Cardiac fibroblast (primary cell): ENCODE data around the gene OR6C3.
"Not testable (repeated sequence)": the region's sequence is repeated elsewhere in the genome, so short reads cannot be mapped to it uniquely, and the experiment has no call there.

Experiments
- DNase-seq, 2 donors: peaks; one replicate each; pipeline versions ENCODE4 v3.0.0 to v3.0.0-alpha.2; 2010; ENCODE audit warnings: low read depth in 2 of 2
- H3K4me3 ChIP-seq, 2 donors: replicated peaks in 1 of 2; 1 replicate in 1 of 2; 2 replicates in 1 of 2; pipeline ENCODE4 v1.5.1; 2011; ENCODE audit warnings: low read depth in 2 of 2, low read length in 2 of 2, mild to moderate bottlenecking in 2 of 2, moderate library complexity in 1 of 2
- TF ChIP-seq, protein P1 (sequence below): IDR thresholded peaks from one replicate; pipeline ENCODE4 v1.5.1; 2011; ENCODE audit warnings: low read depth, mild to moderate bottlenecking, low read length, inconsistent platforms

Gene OR6C3

DNA sequence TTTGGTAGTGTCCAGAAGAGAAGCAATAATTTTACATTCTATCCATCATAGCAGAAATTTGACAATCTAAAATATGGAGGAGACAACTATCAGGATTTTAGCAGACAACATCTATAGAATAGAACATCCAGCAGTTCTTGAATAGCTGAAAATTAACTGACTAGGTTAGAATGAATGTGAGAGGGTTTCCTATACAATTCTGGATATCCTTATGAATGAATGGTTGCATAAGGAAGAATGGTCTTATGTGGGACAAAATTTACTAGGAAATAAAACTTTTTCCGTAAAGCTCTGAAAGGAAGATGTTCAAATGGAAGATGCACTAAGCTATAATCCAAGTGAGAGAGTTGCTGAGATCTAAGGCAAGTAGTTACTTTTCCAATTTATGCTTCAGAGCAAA lies at the start of gene OR6C3:
TSS of gene OR6C3 (plus strand) at position 301 of the 400 bp plus-strand sequence. CDS start 955 bp downstream, outside the sequence.
- no peak for DNase-seq
- TF ChIP-seq, protein P1, sequence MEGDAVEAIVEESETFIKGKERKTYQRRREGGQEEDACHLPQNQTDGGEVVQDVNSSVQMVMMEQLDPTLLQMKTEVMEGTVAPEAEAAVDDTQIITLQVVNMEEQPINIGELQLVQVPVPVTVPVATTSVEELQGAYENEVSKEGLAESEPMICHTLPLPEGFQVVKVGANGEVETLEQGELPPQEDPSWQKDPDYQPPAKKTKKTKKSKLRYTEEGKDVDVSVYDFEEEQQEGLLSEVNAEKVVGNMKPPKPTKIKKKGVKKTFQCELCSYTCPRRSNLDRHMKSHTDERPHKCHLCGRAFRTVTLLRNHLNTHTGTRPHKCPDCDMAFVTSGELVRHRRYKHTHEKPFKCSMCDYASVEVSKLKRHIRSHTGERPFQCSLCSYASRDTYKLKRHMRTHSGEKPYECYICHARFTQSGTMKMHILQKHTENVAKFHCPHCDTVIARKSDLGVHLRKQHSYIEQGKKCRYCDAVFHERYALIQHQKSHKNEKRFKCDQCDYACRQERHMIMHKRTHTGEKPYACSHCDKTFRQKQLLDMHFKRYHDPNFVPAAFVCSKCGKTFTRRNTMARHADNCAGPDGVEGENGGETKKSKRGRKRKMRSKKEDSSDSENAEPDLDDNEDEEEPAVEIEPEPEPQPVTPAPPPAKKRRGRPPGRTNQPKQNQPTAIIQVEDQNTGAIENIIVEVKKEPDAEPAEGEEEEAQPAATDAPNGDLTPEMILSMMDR, result no peak
- no peak within 1 kb of the TSS for H3K4me3 ChIP-seq

DNA sequence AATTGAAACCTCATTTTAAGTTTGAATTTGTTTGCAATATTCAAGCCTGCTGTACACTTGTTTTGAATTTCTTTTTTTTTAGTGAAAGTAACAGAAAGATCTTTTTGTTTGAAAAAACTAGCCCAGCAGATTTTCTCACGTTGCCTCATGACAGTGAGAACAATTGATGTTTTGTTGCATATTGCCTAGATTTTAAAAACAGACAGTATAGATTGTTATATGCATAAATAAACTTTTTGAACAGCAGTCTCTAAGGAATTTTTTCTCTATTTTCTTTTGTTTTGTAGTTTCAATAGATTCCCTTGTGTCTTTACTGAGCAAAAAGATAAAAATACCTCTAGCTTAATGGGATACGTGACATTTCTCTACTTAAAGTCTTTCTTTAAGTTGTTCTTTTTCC lies 49.6 kb upstream of the OR6C3 start:
- H3K4me3 ChIP-seq, result no peak overlapping the region
- no peak for DNase-seq
- TF ChIP-seq, protein P1, result no peak

DNA sequence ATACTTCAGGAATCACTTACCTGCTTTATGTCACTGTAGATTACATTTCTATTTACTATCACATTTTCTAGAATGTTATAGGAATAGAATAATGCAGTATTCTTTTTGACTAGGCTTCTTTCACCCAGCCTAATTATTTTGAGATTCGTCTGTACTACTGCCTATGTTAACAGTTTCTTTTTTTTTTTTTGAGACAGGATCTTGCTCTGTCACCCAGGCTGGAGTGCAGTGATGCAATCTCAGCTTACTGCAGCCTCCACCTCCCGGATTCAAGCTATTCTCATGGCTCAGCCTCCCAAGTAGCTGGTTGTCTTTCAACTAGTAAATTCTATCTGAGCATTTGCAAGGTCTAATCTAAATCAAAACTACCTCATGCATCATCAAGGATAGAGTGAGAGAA lies 40.5 kb upstream of the OR6C3 start:
- no peak for DNase-seq
- TF ChIP-seq, protein P1, result no peak
- no peak overlapping the region for H3K4me3 ChIP-seq

DNA sequence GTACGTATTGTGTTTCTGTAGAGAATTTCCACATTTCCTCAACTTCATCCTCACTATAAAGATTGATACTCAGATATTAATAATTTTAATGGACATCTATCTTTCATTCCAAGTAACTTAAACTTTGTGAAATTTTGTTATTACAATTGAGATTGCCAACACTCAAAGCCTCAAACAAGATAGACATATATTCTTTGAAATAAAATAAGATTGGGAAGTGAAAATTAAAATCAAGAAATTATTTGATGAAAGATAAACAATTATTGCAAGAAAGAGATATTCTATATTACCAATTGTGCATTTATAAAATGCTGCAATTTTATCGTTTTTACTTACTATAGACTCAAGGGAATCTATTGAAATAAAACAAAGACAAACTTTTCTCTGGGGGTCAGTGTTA lies 34.1 kb upstream of the OR6C3 start, which contains the start of gene OR6C6:
TSS of gene OR6C6 (minus strand) at position 101 of the 400 bp plus-strand sequence. CDS start 1,337 bp downstream, outside the sequence.
- no peak within 1 kb of the TSS for H3K4me3 ChIP-seq
- TF ChIP-seq, protein P1, result no peak
- DNase-seq, result no peak

DNA sequence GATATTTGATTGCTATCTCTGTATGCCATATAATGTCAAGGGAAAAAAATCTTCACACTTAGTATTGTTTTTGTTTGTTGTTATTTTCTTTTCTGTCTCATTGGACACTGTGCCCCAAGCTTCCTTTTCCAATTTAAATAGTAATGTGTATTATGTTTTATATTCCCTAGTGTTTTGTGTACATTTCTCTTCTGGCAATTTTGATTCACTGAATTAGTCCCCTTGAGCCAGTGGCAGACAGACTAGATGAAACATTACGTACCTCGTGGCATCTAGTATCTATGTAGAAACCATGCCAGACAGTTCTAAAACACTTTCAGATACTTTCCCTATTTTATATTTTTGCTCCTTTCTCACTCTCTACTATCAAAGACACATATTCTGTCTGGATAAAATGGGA lies 16.5 kb upstream of the OR6C3 start, which contains the start of gene OR6C1:
TSS of gene OR6C1 (plus strand) at position 301 of the 400 bp plus-strand sequence. CDS start 6,257 bp downstream, outside the sequence.
- TF ChIP-seq, protein P1, result no peak
- DNase-seq, result no peak
- H3K4me3 ChIP-seq, result no peak within 1 kb of the TSS

DNA sequence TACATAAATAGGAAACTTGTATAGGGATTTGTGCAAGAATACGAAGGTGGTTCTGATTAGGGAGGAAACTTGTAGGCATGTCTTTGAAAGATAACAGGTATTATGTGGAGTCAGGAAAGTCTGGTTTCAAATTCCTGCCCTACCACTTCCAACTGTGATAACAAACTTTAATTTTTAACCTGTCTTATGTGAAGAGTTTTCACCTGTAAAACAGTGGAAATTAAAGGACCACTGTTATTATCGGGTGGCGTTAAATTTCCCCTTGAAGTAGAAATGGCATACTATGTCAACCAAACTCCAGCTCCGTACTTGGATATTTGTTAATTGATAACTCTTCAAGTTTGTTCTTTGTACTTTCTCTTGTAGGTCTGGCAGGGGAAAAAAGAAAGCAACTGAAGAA lies 10.3 kb upstream of the OR6C3 start:
- TF ChIP-seq, protein P1, result no peak
- H3K4me3 ChIP-seq, result no peak overlapping the region
- no peak for DNase-seq

DNA sequence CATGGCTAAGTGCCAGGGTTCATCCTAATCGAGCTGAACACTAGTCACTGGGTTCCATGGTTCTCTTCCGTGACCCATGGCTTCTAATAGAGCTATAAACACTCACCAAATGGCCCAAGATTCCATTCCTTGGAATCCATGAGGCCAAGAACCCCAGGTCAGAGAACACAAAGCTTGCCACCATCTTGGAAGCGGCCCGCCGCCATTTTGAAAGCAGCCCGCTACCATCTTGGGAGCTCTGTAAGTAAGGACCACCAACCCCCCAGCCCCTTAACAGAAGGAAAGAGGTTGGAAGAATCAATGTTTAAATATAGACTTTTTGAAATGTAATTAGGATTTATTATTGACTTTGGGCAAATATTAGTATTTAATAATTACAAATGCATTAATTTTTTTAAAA lies 4.7 kb upstream of the OR6C3 start:
- not testable (repeated sequence) for H3K4me3 ChIP-seq, DNase-seq
